Retinal pigment epithelial cell (primary cell): ENCODE measurements around the gene NAA10.

Source experiments
- DNase-seq: peaks from one replicate; pipeline ENCODE4 v3.0.0-alpha.2; 2010; ENCODE audit warnings: low read depth
- H3K4me3 ChIP-seq: 2 replicates; pipeline ENCODE4 v1.5.1; 2011; ENCODE audit warnings: mild to moderate bottlenecking, low read length, control low read depth, moderate library complexity
- CTCF ChIP-seq: conservative IDR thresholded peaks from 2 replicates; pipeline ENCODE4 v1.5.1; 2011; ENCODE audit warnings: low read depth, low read length, control low read depth, inconsistent platforms

Gene NAA10

GRCh38 chrX:153902385-153902784, 32.5 kb downstream of the NAA10 start:
- no peak overlapping the region for H3K4me3 ChIP-seq
- DNase-seq: no peak
- TF ChIP-seq CTCF: no peak

- DNase-seq: no peak
- H3K4me3 ChIP-seq: no peak overlapping the region
- no peak for TF ChIP-seq CTCF
Measured at GRCh38 chrX:153901753-153902140, 33.1 kb downstream of the NAA10 start.

- no peak for DNase-seq
- H3K4me3 ChIP-seq: no peak overlapping the region
- TF ChIP-seq CTCF: no peak
Measured at GRCh38 chrX:153900831-153901752, 33.7 kb downstream of the NAA10 start.

GRCh38 chrX:153897899-153898298, 36.9 kb downstream of the NAA10 start:
- no peak for DNase-seq
- H3K4me3 ChIP-seq: no peak overlapping the region
- TF ChIP-seq CTCF: no peak

GRCh38 chrX:153889123-153889522, 45.7 kb downstream of the NAA10 start:
- TF ChIP-seq CTCF: no peak
- no peak overlapping the region for H3K4me3 ChIP-seq
- no peak for DNase-seq

GRCh38 chrX:153888344-153888743, 46.5 kb downstream of the NAA10 start:
- no peak for TF ChIP-seq CTCF
- H3K4me3 ChIP-seq: no peak overlapping the region
- no peak for DNase-seq

GRCh38 chrX:153887385-153887784, 47.5 kb downstream of the NAA10 start:
- no peak overlapping the region for H3K4me3 ChIP-seq
- DNase-seq: no peak
- no peak for TF ChIP-seq CTCF
